GM19351 (cell line): Measurements from ENCODE around the gene UTF1.

Experiments
- ATAC-seq: cut with Tn5 transposase; IDR thresholded peaks from one replicate; pipeline ENCODE4 v1.9.1; 2021; ENCODE audit warnings: mild to moderate bottlenecking, moderate library complexity; ENCODE audit not compliant: unreplicated experiment

The UTF1 gene

DNA sequence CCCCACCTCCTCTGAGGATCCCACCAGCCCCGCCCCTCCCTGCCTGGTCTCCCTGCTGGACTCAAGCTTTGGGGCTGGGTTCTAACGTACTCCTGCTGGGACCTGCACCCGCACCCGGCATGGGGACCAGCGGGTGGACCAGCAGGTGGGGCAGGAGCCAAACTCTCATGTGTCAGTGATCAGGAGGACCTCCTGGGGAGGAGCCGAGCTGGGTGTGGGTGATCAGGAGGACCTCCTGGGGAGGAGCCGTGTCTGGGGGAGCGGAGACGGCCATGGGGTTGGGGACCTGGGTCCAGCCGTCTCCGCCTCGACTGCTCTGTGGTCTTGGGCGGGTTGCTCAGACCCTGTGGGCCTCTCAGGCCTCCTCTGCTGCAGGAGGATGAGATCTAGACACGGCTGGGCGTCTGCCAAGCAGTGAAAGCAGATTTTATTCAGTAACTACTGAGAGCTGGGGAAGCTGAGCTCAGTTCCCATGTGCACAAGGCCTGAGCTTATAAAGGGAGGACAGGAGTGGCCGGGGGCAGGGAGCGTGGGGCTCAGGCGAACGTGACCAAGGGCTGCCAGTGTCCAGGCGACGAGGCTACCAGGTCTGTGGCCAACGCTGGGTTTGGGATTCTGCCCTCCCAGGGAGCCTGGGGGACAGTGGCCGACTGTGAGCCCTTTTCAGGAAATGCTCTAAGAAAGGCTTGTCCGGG is 33.6 kb upstream of the UTF1 start:
- ATAC-seq = no peak

DNA sequence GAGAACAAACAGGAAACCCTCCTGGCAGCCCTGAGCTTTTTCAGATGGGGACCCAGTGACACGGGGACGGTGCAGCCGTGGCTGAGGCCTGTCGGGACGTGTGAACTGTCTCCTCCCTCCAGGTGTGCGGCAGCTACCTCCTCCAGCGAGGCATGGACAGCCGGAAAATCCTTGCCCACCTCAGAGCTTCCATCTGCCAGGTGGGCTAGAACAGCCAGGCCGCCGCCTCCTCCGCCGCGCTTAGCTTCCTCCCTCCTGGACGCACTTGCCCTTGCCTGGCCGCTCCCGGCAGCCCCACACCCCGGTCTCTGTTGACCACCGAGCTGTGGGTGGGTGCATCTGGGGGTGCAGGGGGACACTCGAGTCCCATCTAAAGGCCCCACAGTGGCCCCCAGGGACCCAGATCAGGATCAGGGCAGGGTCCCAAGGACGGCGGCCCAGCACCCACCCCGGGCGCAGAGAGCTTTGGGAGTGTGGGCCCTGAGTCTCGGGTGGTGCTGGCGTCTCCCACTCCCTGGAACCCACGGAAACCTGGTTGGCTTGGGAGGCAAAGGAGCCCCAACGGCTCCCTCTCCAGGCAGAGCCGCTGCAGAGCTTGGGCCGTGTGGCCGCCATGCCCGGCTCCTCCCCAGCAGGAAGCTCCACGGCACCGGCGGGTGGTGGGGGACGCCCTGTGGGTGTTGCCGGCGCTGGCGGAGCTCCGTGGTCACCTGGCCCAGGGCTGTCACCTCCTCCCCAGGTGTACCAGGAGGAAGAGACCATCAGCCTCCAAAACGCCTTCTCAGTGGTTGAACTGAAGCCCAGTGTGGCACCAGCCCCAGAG is 32.9 kb upstream of the UTF1 start:
- ATAC-seq = no peak

DNA sequence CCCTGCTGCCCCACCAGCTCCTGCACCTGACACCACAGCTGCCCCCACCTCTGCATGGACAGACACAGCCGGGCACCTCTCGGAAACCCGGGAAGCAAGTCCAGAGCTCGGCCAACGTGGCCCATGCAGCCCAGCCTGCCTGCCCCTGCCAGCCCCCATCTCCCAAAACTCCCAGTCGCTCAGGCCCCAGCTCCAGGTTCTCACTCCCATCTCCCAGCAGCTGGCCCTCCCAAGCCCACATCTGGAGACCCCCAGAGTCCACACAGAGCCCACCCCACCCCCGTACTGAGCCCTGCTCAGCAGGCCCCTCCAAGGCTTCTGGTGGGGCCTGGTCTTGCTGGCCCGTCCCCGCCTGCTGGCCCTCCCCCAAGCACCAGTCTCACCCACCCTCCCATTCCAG is 32.2 kb upstream of the UTF1 start:
- ATAC-seq = no peak

DNA sequence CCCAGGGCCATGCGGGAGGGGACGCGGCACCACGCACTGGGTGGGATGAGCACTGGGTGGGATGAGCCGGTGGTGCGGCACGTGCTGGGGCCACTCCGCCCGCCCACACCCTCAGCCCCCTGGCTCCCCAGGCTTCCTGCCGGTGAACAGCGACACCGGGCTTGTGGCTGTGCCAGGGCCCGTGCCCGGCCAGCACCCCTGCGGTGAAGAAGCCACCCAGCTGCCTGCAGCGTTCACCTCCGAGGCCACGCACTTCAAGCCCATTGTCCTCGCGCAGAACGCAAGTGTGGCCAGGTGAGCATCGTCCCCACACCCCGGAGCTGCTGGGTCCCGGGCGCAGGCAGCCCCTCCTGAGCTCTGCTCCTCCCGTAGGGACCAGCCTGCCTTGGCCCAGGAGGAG is 31.8 kb upstream of the UTF1 start:
- no peak for ATAC-seq

DNA sequence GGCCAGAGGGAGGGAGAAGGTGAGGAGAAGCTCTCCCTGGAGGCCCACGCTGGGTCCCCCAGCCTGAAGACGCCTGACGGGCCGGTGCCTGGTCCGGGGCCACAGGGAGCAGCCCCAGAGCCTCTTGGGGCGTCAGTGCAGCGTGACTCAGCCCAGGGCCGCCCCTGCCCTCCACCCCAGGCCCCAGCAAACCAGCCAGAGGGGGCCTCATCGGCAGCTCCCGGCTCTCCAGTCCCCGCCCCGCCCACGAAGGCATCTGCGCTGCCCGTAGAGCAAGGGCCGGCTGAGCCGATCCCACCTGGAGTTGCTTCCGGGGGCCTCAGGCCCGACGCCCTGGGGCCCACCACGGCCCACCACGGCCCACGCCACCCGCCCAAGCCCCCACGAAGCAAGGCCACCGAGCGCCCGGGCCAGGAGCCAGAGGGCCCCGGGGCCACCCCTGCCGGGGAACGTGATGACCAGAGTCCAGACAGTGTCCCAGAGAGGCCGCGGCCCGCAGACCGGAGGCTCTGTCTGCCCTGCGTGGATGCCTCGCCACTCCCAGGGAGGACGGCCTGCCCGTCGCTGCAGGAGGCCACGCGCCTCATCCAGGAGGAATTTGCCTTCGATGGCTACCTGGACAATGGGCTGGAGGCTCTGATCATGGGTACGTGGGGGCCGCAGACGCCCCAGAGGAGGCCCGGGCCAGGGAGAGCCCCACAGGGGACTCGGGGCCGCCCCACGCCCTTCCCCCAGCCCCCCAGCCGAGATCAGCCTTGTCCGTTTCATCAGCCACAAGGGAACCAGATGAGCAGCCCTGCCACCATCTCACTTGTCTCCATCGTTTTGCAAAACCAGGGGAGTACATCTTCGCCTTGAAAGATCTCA is 31.2 kb upstream of the UTF1 start:
- no peak for ATAC-seq

DNA sequence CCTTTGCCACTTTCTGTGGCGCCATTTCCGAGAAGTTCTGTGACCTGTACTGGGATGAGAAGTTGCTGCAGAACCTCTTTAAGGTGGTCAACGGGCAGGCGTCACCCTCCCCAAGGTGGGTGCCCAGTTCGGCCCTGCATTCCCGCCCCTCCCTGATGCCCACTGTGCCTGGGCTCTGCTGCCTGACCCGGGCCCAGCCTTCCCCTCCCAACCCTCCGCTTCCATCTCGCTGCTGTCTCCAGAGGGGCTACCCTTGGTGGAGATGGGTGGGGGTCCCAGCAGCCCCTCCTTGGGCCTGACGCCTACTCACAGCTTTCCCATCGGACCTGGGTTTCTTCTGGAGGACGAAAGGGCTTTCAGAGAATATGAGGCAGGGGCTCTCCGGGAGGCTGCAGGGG is 30.5 kb upstream of the UTF1 start:
- ATAC-seq = no peak

DNA sequence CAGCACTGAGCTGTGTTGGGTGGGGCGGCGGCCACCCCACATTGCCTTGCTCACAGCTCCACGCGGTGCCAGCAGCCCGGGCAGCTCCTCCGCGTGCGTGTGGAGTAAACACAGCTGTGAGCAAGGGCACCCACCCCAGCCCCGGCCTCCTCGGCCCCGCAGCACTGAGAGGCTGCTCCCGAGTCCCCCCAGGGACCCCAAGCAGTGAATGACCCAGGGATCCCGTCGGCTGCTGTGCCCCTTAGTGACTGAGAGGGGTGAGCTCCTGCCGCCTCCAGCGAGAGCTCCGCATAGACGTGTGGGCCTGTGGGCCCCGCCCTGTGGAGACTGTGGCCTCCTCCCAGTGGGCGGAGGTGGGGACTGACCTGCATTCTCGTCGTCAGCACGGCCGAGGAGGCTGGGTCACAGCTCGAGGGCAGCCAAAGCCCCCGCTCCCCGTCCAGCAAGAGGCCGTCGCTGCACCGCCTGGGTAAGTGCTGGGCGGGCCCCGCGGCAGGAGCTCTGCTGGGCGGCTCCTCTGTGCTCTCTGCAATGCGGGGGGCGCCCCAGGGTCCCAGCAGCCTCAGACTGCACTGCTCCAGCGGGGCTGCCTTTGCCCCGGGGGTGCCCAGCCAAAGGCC is 29.9 kb upstream of the UTF1 start:
- ATAC-seq = no peak

DNA sequence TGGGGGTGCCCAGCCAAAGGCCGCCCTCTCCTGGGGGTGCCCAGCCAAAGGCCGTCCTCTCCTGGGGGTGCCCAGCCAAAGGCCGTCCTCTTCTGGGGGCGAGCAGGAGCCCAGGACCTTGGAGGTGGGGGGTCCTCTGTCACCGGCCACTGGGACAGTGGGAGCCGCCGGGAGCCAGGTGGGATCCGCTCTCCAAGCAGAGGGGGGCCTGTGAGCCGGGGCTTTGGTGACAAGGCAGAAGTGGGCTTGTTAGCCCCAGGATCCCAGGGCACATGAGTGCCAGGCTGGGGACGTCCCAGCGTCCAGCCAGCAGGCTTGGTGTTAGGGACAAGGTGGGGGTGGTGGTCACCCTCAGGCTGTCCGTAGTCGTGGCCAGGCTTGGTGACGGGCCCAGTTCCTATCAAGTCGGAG is 29.4 kb upstream of the UTF1 start:
- ATAC-seq = no peak

DNA sequence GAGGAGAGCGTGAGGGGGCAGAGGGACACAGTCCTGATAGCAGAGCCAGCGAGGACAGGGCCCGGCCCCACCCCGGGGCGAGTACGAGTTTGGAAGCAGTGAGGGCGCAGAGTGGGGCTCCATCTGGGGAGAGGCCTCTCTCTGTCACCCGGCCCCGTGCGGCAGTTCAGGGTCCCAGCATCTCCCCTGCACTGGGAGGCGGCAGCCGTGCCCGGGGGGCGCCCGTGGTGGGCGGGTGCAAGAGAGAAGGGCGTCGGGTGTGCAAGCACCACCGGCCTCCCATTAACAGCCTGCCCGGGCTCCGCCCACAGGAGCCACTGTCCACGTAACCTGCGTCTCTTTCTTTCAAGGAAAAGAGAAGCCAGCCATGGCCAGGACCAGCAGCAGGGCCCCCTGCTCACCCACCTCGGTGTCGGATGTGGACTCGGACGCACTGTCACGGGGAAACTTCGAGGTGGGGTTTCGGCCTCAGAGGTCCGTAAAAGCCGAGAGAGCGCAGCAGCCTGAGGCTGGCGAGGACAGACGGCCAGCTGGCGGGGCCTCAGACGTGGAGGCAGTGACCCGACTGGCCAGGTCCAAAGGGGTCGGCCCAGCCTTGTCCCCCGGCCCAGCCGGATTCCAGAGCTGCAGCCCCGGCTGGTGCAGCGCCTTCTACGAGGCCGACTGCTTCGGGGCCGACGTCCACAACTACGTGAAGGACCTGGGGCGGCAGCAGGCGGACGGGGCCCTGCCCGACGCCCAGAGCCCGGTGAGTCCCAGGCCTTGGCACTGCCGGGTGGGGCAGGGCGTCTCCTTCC is 28.7 kb upstream of the UTF1 start:
- no peak for ATAC-seq

DNA sequence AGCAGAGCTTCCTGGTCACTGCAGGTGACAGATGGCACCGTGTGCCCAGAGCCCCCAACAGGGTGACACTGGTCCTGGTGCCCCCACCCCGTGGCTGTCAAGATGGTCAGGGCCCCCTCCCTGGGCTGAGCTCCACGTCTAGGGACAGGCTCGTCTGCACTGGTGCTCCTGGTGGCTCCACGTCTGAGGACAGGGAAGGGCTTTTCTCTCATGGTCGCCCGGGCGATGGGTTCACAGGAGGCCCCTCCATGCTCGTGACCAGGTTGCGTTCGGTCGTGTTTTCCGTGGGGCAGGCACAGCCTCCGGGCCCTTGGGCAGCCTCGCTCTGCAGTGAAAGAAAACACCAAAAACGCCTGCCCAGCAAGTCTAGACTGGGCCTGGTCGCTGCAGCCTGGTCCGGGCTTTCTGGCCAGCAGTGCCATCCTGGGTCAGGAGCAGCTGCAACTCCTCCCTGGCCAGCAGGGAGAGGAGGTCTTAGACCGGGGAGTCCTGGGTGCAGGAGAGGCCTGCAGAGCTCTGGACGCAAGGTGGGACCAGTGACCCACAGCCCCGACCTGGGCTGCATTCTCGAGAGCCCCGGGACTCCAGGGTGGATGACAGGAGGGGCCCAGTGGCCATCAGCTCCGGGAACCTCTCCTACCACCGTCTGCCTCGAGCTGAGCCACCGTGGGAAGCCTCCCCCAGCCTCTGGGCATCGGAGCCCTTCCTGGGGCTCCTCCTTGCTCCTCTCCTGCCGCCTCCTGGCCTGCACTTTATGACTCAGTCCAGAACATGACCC is 27.9 kb upstream of the UTF1 start:
- no peak for ATAC-seq

DNA sequence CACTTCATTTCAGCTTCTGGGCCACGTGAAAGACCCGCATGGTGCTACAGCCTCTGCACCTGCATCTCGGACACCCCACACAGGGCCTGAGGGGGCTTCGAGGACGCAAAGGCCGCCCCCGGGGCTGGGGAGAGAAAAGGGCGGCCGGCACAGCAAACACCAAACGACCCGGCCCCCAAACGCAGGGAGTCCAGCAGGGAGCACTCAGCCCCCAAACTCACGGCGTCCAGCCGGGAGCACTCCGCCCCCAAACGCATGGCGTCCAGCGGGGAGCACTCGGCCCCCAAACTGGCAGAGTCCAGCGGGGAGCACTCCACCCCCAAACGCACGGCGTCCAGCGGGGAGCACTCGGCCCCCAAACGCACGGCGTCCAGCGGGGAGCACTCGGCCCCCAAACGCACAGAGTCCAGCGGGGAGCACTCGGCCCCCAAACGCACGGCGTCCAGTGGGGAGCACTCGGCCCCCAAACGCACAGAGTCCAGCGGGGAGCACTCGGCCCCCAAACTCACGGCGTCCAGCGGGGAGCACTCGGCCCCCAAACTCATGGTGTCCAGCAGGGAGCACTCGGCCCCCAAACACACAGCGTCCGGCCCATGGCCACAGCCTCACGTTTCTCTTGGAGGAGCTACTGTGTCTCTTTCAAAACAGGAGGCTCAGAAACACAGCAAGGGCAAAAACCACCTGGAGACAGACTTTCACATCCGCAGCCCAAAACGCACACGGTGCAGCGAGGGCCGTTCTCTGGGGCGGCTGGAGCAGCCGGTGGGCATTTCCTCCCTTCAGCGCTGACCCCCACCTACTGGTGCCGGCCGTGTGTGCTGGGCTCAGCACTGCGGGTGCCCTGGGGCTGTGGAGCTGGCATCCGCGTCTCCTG is 27.0 kb upstream of the UTF1 start:
- no peak for ATAC-seq

DNA sequence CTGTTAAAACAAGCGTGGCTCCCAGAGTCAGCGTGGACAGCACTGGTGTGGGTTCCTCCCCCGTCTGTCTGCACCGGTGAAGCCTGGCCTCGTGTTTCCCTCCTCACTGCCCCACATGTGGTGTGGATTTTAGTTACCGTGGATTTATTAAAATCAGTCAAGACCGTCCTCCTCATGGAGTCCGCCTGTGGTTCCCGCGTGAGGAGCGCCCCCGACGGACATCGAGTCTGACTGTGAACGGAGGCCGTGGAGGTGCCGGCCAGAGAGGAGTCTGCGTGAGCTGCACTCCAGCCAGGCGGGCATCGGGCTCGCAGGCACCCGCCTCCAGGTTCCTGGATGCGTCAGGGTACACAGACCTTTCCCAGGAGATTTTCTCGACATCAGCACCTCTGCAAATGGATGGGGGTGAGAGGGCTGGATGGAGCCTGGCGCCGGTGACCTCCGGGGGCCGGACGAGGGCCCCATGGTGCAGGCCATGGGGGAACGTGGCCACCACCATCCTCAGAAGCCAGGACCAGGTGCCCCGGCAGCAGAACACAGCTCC is 26.3 kb upstream of the UTF1 start:
- no peak for ATAC-seq

DNA sequence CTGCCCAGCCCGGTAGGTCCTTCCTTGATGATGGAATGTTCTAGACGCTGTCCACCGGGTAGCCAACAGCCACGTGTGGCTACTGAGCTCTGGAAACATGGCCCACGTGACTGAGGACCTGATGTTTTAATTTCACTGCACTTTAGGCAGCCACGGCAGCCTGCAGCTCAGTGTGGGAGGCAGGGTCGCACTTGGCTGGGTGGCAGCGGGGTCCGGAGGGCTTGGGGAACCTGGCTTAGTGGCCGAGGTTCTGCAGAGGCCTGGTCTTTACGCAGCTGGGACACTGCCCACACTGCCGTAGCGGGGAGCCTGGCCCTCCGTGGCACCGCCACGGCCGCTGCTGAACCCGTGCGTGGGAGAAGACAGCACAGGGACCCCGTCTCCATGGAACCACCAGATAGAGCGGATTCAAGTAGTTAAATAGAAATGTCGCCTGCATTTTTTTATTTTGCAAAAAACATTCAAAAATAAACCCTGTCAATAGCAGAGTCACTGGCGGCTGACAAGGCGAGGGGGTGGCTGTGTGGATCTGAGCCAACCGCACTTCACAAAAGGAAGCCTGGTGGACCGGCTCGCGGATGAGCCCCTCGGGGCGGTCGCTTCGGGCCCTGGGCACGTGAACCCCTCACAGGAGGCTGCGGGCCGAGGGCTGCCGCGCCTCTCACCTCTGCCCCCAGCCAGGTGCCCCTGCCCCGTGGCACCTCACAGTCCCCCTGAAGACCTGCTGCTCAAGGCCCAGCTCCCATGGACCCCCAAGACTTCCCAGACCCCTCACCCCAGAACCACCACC is 25.6 kb upstream of the UTF1 start:
- no peak for ATAC-seq

DNA sequence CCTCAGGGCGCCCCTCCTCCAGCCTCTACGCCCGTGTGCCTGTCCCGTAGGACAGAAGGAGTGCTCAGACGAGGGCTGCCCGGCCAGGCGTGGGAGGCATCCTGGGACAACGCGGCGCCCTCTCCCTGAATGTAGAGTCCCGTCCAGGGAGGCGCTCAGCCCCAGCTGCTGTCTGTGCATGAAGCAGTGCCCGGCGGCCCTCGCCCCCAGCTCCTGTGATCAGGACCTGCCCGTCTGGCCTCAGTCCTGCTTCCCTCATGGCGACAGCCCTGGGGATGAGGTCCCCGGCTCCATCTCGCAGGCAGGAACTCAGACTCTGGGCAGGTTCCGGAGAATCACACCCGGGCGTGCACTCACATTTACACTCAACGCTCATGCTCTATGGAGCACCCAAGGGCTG is 24.9 kb upstream of the UTF1 start:
- ATAC-seq = no peak

DNA sequence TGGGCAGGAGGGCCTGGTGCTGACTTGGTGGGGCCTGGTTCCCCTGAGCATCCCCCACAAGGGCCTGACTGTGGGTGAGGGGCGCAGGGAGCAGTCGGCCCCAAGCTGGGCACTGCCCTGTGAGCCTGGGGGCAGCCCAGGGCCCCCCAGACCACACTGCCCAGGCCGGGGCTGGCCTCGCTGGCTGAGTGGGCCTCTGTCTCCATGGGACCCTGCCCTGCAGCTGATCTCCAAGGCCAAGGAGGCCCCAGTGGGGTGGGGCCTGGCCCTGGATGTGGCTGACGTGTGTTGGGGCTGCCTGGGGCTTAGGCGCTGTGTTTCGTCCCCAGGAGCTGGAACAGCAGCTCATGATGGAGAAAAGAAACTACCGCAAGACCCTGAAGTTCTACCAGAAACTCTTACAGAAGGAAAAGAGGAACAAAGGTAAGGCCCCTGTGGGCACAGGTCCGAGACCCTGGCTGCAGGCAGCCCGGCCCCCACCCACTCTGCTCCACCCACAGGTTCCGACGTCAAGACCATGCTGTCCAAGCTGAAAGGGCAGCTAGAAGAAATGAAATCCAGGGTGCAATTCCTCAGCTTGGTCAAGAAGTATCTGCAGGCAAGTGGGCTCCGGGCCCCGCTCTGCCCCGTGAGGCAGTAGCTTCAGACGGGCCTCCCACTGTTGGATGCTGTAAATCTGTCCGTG is 23.5 kb upstream of the UTF1 start:
- no peak for ATAC-seq

DNA sequence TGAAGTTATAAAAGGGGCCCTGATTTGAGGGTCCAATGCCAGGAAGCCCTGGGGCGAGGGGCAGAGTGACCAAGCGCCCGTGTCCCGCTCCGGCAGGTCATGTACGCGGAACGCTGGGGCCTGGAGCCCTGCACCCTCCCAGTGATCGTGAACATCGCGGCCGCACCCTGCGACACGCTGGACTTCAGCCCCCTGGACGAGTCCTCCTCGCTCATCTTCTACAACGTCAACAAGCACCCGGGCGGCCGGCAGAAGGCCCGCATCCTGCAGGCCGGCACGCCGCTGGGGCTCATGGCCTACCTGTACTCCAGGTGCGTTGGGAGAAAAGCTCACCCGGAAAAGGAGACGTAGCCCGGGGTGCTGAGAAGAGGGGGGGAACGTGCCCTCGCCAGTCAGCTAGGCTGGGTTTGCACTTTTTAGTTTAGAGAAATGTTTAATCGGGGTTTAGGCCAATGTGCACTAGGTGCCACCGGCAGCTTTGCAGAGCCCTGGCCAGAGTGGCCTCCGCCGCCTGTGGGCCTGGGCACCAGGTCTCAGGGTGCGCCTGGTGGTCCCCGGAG is 22.9 kb upstream of the UTF1 start:
- no peak for ATAC-seq

DNA sequence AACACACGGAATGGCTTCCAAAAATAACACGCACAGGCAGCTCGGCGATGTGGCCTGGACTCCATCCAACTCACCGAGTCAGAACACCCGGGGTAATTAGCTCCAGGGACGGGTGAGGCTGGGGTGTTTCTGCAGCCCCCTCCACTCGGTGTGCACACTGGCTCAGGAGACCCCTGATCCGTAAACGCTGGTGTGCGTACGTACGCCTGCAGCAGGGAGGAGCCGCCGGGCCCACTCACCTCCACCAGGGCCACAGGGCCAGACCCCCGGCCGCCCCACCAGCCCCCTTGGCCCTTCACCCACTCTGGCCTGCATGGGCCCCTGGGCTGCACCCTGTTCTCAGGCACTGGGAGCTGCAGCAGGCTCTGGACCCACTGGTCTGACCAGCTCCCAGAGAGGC is 22.4 kb upstream of the UTF1 start:
- no peak for ATAC-seq
